GM19043 (cell line): ENCODE data around the gene ERCC3.
A peak's percentile ranks its signal among the peaks of the same experiment; 100 is the strongest.
"Not testable (repeated sequence)": the region's sequence is repeated elsewhere in the genome, so short reads cannot be mapped to it uniquely, and the experiment has no call there.

Experiments
- ATAC-seq: cut with Tn5 transposase; IDR thresholded peaks from one replicate; pipeline ENCODE4 v1.9.1; 2021; ENCODE audit warnings: low read depth; ENCODE audit not compliant: unreplicated experiment

ERCC3 gene

DNA sequence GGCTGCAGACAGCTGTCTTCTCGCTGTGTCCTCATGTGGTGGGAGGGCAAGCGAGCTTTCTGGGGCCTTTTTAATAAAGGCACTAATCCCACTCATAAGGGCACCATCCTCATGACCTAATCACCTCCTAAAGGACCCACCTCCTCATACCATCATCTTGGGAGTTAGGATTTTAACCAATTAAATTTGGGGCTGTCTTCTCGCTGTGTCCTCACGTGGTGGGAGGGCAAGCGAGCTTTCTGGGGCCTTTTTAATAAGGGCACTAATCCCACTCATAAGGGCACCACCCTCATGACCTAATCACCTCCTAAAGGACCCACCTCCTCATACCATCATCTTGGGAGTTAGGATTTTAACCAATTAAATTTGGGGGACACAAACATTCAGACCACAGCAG, 66.7 kb downstream of the ERCC3 start:
- ATAC-seq = not testable (repeated sequence)

GRCh38 chr2:127226520-127227263, 67.3 kb downstream of the ERCC3 start:
- peak; percentile 96 for ATAC-seq

DNA sequence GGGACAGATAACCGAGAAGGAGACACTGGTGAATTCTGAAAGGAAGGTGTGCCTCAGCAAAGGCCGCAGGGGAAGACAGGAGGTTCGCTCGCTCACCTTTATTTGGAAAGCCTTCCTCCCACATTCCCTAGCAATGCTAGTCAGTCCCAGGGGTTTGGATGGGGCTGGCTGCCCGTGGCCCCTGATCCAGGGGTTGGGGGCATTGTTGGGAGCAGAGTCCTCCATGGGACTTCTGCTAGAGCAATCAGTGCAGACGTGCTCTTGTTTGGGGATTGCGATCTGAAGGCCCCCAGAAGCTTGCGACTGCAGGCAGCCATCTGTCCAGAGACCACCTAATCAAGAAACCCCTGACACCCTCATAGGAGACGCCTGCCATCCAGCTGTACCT, 67.8 kb downstream of the ERCC3 start:
- no peak for ATAC-seq

- ATAC-seq = no peak
Observed at GRCh38 chr2:127225186-127225960, 68.6 kb downstream of the ERCC3 start.

GRCh38 chr2:127224135-127224534, 69.8 kb downstream of the ERCC3 start:
- not testable (repeated sequence) for ATAC-seq

- no peak for ATAC-seq
Observed at GRCh38 chr2:127220768-127221527, 73.0 kb downstream of the ERCC3 start.

GRCh38 chr2:127220102-127220767, 73.7 kb downstream of the ERCC3 start, which contains the start of gene CYP27C1:
CYP27C1 (minus strand) TSS chr2:127220299; CDS start chr2:127220270, 29 bp downstream.
- no peak for ATAC-seq

- ATAC-seq = no peak
Observed at GRCh38 chr2:127219171-127220070, 74.5 kb downstream of the ERCC3 start.

- ATAC-seq = no peak
Observed at GRCh38 chr2:127218812-127219170, 75.2 kb downstream of the ERCC3 start.

DNA sequence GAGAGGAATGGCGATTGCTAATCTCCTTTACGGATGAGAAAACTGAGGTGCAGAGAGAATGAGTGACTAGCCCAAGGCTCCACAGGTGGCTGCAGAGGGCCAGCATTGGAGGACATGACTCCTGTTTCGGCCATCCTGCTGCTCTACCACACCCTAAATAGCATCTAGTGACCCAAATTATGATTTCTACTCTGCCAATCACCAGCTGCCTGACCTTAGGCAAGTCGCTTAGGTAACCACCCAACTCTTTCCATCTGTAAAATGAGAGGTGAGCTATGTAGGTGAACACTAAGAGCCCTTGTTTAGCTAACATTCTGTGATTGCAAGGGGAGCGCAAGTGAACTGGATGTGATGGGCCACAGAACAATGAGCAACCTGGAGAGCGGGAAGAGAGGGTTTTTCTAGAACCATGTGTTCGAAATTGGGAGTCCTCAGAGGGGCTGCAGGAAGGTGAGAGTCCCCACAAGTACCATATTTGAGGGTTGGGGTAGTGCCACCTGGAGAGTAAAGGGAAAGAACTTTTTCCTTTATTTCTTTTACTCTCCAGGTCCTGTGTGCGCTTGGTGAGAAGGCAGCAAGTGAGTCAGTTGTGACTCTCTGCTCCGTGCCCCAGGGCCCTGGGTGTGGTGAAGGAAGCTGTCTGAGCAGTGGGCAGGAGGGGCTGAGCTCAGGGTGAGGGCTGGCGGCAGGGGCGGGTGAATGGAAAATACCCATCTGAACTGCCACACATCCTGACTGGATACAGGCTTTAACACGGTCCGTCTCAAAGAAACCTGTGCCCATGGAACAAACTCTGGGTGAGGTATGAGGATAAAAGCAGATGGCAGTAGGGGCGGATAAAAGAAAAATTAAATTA, 76.2 kb downstream of the ERCC3 start:
- no peak for ATAC-seq

DNA sequence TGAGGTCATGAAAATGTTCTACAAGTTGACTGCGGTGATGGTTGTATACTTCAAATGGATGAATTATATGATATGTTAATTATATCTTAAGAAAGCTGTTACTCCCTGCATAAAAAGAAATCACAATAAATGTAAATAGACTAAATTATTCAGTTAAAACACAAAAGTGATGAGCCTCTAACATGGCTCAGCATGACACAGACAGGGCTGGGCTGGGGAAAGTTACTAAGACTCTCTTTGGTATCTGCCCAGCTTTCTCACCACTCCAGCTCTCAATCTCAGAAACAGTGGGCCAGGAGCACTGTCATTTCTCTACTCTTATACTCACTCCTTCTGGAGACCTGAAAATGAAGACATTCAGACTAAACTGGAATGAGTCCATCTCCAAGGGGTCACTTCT, 77.4 kb downstream of the ERCC3 start:
- ATAC-seq = no peak

DNA sequence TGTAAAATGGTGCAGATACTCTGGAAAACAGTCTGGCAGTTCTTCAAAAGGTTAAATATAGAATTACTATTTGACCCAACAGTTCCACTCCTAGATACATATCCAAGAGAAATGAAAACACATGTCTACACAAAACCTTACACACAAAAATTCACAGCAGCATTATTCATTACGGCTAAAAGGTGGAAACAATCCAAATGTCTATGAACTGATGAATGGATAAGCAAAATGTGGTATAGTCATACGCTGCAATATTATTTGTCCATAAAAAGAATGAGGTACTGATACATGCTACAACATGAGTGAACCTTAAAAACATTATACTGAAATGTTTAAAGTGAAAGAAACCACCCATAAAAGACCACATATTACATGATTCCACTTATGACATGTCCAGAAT, 77.8 kb downstream of the ERCC3 start:
- no peak for ATAC-seq

DNA sequence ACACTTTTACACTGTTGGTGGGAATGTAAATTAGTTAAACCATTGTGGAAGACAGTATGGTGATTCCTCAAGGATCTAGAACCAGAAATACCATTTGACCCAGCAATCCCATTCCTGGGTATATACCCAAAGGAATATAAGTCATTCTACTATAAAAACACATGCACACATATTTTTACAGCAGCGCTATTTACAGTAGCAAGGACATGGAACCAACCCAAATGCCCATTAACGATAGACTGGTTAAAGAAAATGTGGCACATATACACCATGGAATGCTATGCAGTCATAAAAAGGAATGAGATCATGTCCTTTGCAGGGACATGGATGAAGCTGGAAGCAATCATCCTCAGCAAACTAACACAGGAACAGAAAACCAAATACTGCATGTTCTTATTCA, 79.7 kb downstream of the ERCC3 start:
- ATAC-seq = not testable (repeated sequence)

GRCh38 chr2:127208313-127208712, 85.6 kb downstream of the ERCC3 start:
- no peak for ATAC-seq
